NCI-H146 treated with DMSO at 0.1 percent for 48 hours (cell line): ENCODE measurements around the gene ETFDH.
"Not testable (repeated sequence)": the region's sequence is repeated elsewhere in the genome, so short reads cannot be mapped to it uniquely, and the experiment has no call there.

ENCODE experiments used
- DNase-seq: peaks from one replicate; lab custom pipeline; 2025; ENCODE audit not compliant: unreplicated experiment; lab: John Stamatoyannopoulos, UW

The ETFDH gene

GRCh38 chr4:158671915-158672806, at the start of gene ETFDH:
TSS of gene ETFDH (plus strand) at chr4:158672296. CDS start at chr4:158672457, 161 bp downstream.
- peak; percentile 93 for DNase-seq

- DNase-seq: peak; percentile 53
These were observed 47.1 kb upstream of the ETFDH start for GRCh38 chr4:158624889-158625478.

GRCh38 chr4:158625544-158625943, 46.6 kb upstream of the ETFDH start:
- DNase-seq: no peak

- no peak for DNase-seq
These were observed 41.2 kb upstream of the ETFDH start for GRCh38 chr4:158630893-158631292.

GRCh38 chr4:158636619-158637018, 35.5 kb upstream of the ETFDH start:
- no peak for DNase-seq

GRCh38 chr4:158644356-158644755, 27.7 kb upstream of the ETFDH start:
- no peak for DNase-seq

- no peak for DNase-seq
These were observed 27.3 kb upstream of the ETFDH start for GRCh38 chr4:158644760-158645159.

GRCh38 chr4:158649111-158649680, 22.9 kb upstream of the ETFDH start:
- no peak for DNase-seq

GRCh38 chr4:158652920-158653319, 19.2 kb upstream of the ETFDH start:
- no peak for DNase-seq

GRCh38 chr4:158656439-158656838, 15.7 kb upstream of the ETFDH start:
- DNase-seq: no peak

- no peak for DNase-seq
These were observed 14.8 kb upstream of the ETFDH start for GRCh38 chr4:158657291-158657690.

- not testable (repeated sequence) for DNase-seq
These were observed 8.8 kb upstream of the ETFDH start for GRCh38 chr4:158663255-158663654.

- DNase-seq: not testable (repeated sequence)
These were observed 8.1 kb upstream of the ETFDH start for GRCh38 chr4:158663707-158664625.

GRCh38 chr4:158664806-158665205, 7.3 kb upstream of the ETFDH start:
- no peak for DNase-seq

- DNase-seq: no peak
These were observed 5.2 kb upstream of the ETFDH start for GRCh38 chr4:158666892-158667291.

GRCh38 chr4:158667651-158668198, 4.4 kb upstream of the ETFDH start:
- no peak for DNase-seq

- no peak for DNase-seq
These were observed 2.8 kb upstream of the ETFDH start for GRCh38 chr4:158669310-158669709.

- DNase-seq: peak; percentile 49
These were observed 976 bp upstream of the ETFDH start for GRCh38 chr4:158670975-158671664.

GRCh38 chr4:158671665-158671914, 506 bp upstream of the ETFDH start, which contains the start of gene C4orf46:
TSS of gene C4orf46 (minus strand) at chr4:158671887. CDS start at chr4:158671801, 86 bp downstream.
- DNase-seq: no peak

- no peak for DNase-seq
These were observed 1.5 kb downstream of the ETFDH start for GRCh38 chr4:158673633-158674032.
